ENCODE data around the gene BMPR1A.

The BMPR1A gene

DNA sequence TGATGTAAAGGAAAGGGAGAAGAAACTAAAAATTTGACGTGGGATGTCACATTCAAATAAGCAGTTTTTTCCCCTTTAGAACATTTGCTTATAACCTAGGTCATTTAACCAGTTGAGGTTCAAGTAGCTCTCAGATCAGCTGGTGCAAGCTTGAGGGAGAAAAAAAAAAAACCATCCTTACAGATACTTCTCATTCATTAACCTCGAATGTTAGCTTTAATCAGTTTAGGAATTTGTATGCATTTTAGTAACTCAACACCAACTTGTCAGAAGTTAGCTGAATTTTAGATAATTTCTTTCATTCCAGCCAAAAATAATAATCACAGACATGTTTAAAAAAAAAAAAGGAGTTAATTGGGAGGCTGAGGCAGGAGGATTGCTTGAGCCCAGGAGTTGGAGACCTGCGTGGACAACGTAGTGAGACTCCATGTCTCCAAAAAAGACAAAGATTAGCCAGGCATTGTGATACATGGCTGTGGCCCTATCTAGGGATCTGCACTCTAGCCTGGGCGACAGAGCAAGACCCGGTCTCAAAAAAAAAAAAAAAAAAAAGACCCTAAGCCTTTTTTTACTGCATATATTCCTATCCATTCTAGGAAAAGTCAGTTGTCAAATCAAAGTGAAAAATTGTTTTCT, 46.2 kb downstream of the BMPR1A start:
- no peak for DNase-seq (ENCODE audit: low read depth, low spot score)

DNA sequence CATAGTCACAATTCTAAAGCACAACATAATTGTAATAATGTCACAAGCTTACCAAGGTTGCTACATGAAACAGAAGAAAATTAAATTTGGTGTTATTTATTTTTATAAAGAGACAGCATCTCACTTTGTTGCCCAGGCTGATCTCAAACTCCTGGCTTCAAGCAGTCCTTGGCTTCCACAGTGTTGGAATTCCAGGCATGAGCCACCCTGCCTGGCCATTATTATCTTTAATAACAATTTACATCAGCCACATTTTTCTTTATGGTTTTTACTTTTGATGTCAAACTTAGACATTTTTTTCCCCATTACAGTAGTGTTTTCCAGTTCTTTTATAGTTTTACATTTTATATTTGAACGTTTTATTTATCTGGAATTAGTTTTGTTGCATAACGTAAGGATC, 46.7 kb downstream of the BMPR1A start:
- no peak for DNase-seq (ENCODE audit: low read depth, low spot score)

GRCh38 chr10:86804805-86805204, 48.4 kb downstream of the BMPR1A start:
- DNase-seq (ENCODE audit: low read depth, low spot score): no peak

DNA sequence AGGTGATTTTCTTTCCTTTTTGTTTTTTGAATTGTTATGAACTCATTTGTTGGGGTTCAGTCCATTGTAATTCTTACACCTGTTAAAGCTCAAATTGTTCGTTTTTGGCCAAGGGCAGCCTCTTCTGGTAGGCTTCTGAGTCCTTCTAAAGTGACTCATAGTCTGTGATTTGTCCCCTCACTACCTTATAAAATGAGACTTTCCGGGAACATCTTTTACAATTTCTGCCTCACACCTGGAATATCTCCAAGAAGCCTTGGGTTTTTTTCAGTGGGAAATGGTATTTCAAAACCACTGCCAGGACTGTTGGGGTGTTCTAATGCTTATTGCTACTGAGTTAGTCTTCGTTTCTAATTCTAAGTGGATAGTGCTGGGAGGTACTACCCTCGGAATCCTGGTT, 56.7 kb downstream of the BMPR1A start:
- no peak for DNase-seq (ENCODE audit: low read depth, low spot score)

- no peak for DNase-seq (ENCODE audit: low read depth, low spot score)
These were observed 57.6 kb downstream of the BMPR1A start for GRCh38 chr10:86813982-86814381.

GRCh38 chr10:86815035-86815617, 58.7 kb downstream of the BMPR1A start:
- DNase-seq (ENCODE audit: low read depth, low spot score): no peak

DNA sequence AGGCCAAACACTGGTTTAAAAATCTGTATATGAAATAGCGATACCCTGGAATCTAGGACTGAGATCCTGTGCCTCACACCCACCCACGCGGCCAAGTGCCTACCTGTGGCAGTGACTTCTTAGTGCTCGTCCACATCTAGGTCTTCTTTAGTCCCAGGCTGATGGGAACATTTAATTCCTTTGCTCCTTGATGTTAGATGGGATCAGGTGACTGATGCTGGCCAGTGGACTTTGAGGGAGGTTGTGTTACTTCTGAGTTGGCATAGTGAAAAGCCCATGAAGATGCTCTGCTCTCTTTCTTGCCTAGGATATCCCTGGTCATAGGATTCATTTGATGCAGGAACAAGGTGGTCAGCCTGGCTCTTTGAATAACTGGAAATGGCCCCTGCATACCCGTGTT, 59.2 kb downstream of the BMPR1A start:
- no peak for DNase-seq (ENCODE audit: low read depth, low spot score)

DNA sequence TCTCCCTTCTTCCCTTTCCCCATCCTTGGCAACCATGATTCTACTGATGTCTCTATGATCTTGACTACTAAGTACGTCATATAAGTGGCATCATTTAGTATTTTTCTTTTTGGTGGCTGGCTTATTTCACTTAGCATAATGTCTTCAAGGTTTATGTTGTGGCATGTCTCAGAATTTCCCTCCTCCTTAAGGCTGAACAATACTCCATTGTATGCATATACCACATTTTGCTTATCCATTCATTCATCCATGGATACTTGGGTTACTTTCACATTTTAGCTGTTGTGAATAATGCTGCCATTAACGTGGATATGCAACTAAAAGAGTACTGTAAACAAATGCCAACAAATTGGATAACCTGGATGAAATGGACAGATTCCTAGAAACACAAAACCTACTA, 60.8 kb downstream of the BMPR1A start:
- no peak for DNase-seq (ENCODE audit: low read depth, low spot score)

DNA sequence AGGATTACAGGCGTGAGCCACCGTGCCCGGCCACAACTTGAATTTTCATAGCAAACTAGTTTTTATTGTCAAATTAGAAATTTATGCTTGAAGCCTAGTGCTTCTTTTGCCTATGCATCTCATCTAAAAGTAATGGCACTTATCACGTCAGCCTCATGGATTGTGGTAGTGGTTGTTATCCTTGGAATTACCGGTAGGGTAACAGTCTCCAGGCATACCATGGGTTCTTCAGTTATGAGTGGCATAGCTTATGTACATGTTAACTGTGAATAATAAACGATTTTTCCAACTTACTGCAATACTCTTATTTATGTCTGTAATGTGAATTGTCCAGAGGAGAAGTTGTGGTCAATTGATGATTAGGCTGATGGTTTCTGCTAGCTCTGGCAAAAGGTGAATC, 63.1 kb downstream of the BMPR1A start:
- DNase-seq (ENCODE audit: low read depth, low spot score): no peak

GRCh38 chr10:86820509-86820908, 64.1 kb downstream of the BMPR1A start:
- DNase-seq (ENCODE audit: low read depth, low spot score): no peak

DNA sequence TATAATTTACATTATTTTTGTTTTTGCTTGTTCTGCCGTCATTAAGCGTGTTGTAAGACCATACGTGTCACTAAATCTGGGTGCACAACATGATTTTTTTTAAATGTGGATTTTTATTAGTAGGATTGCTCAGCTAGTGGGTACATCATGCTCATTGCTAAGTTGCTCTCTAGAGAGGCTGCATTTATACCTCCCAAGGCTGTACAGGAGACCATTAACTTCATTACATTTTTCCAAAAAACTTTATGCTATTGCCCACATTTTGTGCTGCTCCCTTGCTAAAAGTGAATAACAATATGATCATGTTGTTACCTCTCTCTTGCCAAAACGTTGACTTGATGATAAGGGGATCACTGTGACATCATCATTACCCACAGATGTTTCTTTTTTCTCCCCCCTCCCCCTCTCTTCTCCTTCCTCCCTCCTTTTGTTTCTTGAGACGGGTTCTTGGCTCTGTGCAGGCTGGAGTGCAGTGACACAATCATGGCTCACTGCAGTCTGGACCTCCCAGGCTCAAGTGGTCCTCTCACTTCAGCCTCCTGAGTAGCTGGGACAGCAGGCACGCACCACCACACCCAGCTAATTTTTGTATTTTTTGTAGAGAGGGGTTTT, 65.1 kb downstream of the BMPR1A start:
- DNase-seq (ENCODE audit: low read depth, low spot score): no peak

DNA sequence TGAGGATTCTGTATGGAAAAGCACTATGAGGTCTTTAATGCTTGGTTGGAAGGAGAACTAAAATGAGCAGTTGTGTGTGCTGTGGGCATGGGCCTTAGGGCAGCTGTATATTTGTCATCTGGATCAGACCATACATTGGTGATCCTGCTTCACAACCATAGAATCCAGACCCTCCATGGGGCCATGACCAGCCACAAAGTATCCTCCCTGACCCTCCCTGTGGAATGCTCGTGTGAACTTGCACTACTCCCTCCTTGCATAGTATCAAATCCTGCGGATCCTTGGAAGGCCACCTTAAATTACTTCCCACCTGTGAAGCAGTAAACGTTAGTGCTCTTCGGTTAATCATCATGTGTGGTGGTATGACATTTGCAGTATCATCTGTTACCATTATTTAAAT, 67.1 kb downstream of the BMPR1A start:
- DNase-seq (ENCODE audit: low read depth, low spot score): no peak

GRCh38 chr10:86824151-86824550, 67.7 kb downstream of the BMPR1A start:
- DNase-seq (ENCODE audit: low read depth, low spot score): no peak

- no peak for DNase-seq (ENCODE audit: low read depth, low spot score)
These were observed 68.9 kb downstream of the BMPR1A start for GRCh38 chr10:86825366-86825765.

- DNase-seq (ENCODE audit: low read depth, low spot score): no peak
These were observed 71.2 kb downstream of the BMPR1A start for GRCh38 chr10:86827639-86828038.

GRCh38 chr10:86828145-86828544, 71.7 kb downstream of the BMPR1A start:
- no peak for DNase-seq (ENCODE audit: low read depth, low spot score)

GRCh38 chr10:86829472-86829871, 73.1 kb downstream of the BMPR1A start:
- DNase-seq (ENCODE audit: low read depth, low spot score): no peak

DNA sequence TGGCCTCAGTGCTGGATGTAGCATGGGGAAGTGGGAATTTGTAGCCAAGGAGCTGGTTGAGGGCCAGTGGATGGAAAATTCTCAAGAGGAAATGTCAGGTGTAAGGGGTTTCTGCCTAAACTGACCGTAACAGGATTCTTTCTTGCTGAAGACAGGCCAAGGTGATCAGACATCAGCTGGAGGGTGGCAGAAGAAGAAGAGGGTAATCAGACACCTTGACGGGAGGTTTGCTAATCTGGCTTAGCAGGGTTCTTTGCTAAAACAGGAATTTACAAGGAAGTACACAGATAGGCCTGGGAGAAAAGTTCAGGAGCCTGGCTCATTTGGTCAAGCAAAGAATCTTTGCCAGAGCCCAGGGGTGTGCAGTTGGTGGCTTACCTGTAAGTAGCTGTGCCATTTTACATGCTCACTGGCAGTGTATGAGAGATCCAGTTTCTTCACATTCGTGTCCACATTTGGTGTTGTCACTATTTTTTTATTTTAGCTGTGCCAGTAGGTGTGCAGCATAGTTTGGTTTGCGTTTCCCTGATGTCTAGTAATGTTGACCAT, 73.7 kb downstream of the BMPR1A start:
- DNase-seq (ENCODE audit: low read depth, low spot score): no peak

DNA sequence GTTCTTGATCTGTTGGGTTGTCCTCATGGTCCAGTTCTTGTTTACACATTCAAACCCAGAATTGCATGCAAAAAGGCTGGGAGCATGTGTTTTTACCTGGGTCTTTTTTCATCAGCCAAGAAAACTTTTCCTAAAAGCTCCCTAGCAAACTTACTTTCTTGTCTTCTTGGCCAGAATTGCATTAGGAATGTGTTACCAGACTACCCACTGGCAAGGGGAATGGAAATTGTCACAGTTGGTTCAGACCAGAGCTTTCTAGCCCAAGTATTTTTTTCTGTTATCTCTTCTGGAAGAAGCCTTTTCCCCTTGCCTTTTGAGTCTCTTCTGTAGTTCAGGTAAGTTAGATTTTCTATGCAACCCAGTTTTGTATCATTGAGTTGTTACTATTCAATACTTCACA, 77.5 kb downstream of the BMPR1A start:
- DNase-seq (ENCODE audit: low read depth, low spot score): no peak

- no peak for DNase-seq (ENCODE audit: low read depth, low spot score)
These were observed 79.6 kb downstream of the BMPR1A start for GRCh38 chr10:86836044-86836443.

DNA sequence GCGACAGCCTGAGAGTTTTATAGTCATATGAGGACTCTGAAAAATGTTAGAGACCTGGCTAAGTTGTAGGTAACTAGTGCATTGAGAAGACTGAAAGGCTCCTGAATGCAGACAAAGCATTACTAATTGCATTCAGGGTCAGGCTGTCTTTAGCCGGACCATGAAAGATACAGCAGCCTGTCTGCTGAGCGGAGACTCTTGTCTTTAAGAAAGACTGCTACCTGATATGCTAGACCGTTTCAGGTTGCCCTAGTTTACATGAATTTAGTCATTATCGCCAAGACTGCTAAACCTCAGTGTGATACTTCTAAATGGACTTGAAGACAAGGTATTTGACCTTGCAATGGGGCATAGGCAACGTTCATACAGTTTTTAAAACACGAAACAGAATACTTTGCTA, 81.2 kb downstream of the BMPR1A start:
- DNase-seq (ENCODE audit: low read depth, low spot score): no peak

GRCh38 chr10:86840498-86840897, 84.1 kb downstream of the BMPR1A start:
- DNase-seq (ENCODE audit: low read depth, low spot score): no peak

DNA sequence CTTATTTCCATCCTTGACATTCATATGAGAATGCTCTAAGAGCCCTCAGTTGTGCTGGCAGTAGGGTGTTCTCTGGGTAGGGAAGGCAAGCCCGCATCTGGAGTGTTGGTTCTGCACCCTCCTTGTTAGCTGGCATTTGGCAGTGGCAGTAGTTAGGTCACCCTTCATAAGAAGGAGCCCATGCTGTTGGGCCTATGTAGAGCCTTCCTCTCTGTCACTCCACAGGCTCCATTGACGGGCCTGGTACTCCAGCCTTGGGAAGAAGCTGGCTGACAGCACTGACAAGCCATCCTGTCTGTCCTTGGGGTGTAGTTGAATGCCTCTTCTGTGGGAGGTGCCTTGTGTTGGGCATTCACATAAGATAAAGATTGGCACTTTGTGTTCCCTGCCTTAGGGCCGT, 89.7 kb downstream of the BMPR1A start:
- no peak for DNase-seq (ENCODE audit: low read depth, low spot score)

All from activated naive CD8-positive, alpha-beta T cell treated with anti-CD3 and anti-CD28 coated beads, Interleukin-2, amount 50 U/mL, for 16 hours (primary cell).